Endodermal cell (in vitro differentiated cells): ENCODE measurements around the gene TAPT1. TPM values are rescaled to one million over a fixed set of nuclear protein-coding genes. Genes with fewer than 3 reads are reported as not detected.

Experiments
- DNase-seq: peaks from one replicate; pipeline ENCODE4 v3.0.0-alpha.2; 2017
- H3K27ac ChIP-seq: 2 replicates; pipeline ENCODE4 v1.5.1; 2013; ENCODE audit warnings: mild to moderate bottlenecking, low read depth, low read length, moderate library complexity
- H3K27me3 ChIP-seq: 2 replicates; pipeline ENCODE4 v1.6.1; 2013; ENCODE audit warnings: mild to moderate bottlenecking, low read length, moderate library complexity; ENCODE audit not compliant: insufficient read depth, control insufficient read depth, poor library complexity, severe bottlenecking
- H3K36me3 ChIP-seq: 2 replicates; pipeline ENCODE4 v1.7.0; 2013; ENCODE audit warnings: mild to moderate bottlenecking, low read length, moderate library complexity; ENCODE audit not compliant: control insufficient read depth, insufficient read depth
- H3K4me1 ChIP-seq: one replicate; pipeline ENCODE4 v1.7.0; 2013; ENCODE audit warnings: low read length; ENCODE audit not compliant: control insufficient read depth, insufficient read depth
- H3K4me3 ChIP-seq: 2 replicates; pipeline ENCODE4 v1.5.1; 2013; ENCODE audit warnings: mild to moderate bottlenecking, low read length, moderate library complexity
- H3K9ac ChIP-seq: 2 replicates; pipeline ENCODE4 v1.6.1; 2013; ENCODE audit warnings: mild to moderate bottlenecking, low read length, moderate library complexity; ENCODE audit not compliant: poor library complexity, severe bottlenecking; ENCODE audit errors: extremely low read depth
- H3K9me3 ChIP-seq: 2 replicates; pipeline ENCODE4 v1.6.1; 2013; ENCODE audit warnings: mild to moderate bottlenecking, low read length, moderate library complexity; ENCODE audit not compliant: control insufficient read depth
- H3K27ac Mint-ChIP-seq: 2 replicates; pipeline ENCODE4 v1.8.0; 2020; ENCODE audit warnings: mixed read lengths
- H3K27me3 Mint-ChIP-seq: 2 replicates; pipeline ENCODE4 v1.8.0; 2021; ENCODE audit warnings: mild to moderate bottlenecking, mixed read lengths; ENCODE audit not compliant: insufficient read depth
- H3K36me3 Mint-ChIP-seq: 2 replicates; pipeline ENCODE4 v1.8.0; 2020; ENCODE audit warnings: low read depth, mixed read lengths
- H3K4me1 Mint-ChIP-seq: 2 replicates; pipeline ENCODE4 v1.8.0; 2020; ENCODE audit warnings: mixed read lengths
- H3K4me3 Mint-ChIP-seq: 2 replicates; pipeline ENCODE4 v1.8.0; 2020; ENCODE audit warnings: mild to moderate bottlenecking, moderate library complexity, mixed read lengths
- H3K9me3 Mint-ChIP-seq: 2 replicates; pipeline ENCODE4 v1.8.0; 2020; ENCODE audit warnings: mild to moderate bottlenecking, mixed read lengths
- WGBS, 2 experiments: methylation state at CpG; one replicate each; pipeline versions ENCODE4 v1.1.5 to v1.1.7; 2013; ENCODE audit warnings: missing lambda C conversion rate in 2 of 2, mixed read lengths in 1 of 2; ENCODE audit not compliant: insufficient coverage in 1 of 2, insufficient read length in 1 of 2; 5-methylcytosine and 5-hydroxymethylcytosine counted together
- total RNA-seq, 2 donors: library from RNA; stranded (reverse); fragmentation: NEBNext Ultra II Directional in 1 of 2; extraction: Animal tissue kit (Norgen Biotek cat#: 25700) in 1 of 2; gene quantifications; 2 replicates in 1 of 2; 3 replicates in 1 of 2; pipeline ENCODE4 v1.2.1, GENCODE V29; 2021
- TF ChIP-seq, protein P1 (sequence below): fragments of 200-600 bp; sonication (generic); conservative IDR thresholded peaks from 2 replicates; pipeline ENCODE4 v1.5.0; 2021; ENCODE audit warnings: antibody characterized with exemption, mild to moderate bottlenecking

TAPT1 gene
- total RNA-seq, 2 donors from 2014 or later: 19.8 to 22.6 TPM

DNA sequence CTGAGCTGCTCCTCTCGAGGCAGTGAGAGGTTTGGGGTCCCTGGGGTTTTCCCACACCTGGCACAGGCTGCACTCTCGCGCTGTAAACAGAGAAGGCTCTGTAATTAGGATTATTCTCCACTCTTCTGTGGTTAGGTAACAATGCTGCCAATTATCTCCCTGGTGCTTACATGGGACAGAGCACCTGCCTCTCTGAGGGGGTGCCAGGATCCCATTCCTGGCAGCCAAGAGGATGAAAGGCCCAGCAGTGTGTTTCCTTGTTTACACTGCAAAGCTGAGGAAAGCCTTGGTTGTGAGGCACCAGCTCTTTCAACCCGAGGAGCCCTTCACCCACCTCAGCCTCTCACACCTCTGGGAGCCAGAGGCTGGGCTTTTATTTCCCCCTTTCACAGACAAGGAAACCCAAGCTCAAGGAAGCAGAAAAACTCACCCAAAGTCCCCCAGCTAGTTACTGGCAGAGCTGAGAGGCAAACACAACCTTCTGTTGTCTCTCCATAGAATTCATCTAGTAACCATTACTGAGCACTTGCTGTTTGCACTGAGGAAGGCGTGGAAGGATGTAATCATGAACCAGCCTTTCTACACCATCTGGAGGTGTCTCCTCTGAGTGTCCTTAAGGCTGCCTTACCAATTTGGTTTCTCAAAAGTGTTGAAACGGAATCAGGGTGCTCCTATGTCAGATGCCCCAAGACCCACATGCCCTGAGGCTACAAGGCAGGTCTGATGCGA is 102.8 kb downstream of the TAPT1 start:
- Mint-ChIP-seq H3K36me3 (no peaks in the 10 kb centered on the region), H3K9me3 (no peaks in the 10 kb centered on the region), H3K4me3 (no peak overlapping the region), H3K27me3 (peaks cover 8% of the 10 kb centered on the region), H3K27ac (no peak overlapping the region), H3K4me1 (peaks cover 43% of the 10 kb centered on the region)
- Histone ChIP-seq H3K27me3 (no peaks in the 10 kb centered on the region), H3K4me1 (peaks cover 13% of the 10 kb centered on the region), H3K36me3 (no peaks in the 10 kb centered on the region), H3K9me3 (no peaks in the 10 kb centered on the region), H3K27ac (no peak overlapping the region), H3K9ac (no peak overlapping the region), H3K4me3 (no peak overlapping the region)
- 70 to 86% methylated on average over 3 to 7 of the region's 7 CpGs for WGBS, 2 experiments
- DNase-seq: peak; percentile 46
- TF ChIP-seq, protein P1, sequence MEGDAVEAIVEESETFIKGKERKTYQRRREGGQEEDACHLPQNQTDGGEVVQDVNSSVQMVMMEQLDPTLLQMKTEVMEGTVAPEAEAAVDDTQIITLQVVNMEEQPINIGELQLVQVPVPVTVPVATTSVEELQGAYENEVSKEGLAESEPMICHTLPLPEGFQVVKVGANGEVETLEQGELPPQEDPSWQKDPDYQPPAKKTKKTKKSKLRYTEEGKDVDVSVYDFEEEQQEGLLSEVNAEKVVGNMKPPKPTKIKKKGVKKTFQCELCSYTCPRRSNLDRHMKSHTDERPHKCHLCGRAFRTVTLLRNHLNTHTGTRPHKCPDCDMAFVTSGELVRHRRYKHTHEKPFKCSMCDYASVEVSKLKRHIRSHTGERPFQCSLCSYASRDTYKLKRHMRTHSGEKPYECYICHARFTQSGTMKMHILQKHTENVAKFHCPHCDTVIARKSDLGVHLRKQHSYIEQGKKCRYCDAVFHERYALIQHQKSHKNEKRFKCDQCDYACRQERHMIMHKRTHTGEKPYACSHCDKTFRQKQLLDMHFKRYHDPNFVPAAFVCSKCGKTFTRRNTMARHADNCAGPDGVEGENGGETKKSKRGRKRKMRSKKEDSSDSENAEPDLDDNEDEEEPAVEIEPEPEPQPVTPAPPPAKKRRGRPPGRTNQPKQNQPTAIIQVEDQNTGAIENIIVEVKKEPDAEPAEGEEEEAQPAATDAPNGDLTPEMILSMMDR: no peak

DNA sequence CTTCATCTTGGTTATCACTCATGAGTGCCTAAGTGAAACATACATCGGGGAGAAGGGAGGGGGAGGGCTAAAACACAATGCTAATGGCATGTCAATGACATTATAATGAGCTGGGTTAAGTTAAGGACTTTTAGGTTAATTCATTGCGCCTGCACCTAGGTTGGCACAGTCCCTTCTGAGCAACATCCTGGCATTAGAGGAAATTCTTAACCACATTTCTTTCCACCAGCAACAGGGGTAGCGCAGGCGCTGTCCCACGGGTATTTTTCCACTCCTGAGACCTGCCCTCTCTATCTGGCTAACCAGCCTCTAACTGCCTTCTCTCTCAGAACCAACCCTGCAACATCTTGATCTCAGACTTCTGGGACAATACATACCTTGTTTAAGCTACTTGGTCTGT is 103.5 kb downstream of the TAPT1 start:
- H3K4me3 Mint-ChIP-seq: no peak overlapping the region
- H3K4me3 ChIP-seq: no peak overlapping the region
- no peak for DNase-seq
- H3K36me3 Mint-ChIP-seq: no peaks in the 10 kb centered on the region
- TF ChIP-seq, protein P1: no peak
- H3K27me3 Mint-ChIP-seq: peaks cover 8% of the 10 kb centered on the region
- no peak overlapping the region for H3K27ac Mint-ChIP-seq
- H3K36me3 ChIP-seq: no peaks in the 10 kb centered on the region
- no peaks in the 10 kb centered on the region for H3K9me3 ChIP-seq
- no peaks in the 10 kb centered on the region for H3K27me3 ChIP-seq
- WGBS, 2 experiments: 84 to 94% methylated on average over 3 to 5 of the region's 5 CpGs
- no peaks in the 10 kb centered on the region for H3K9me3 Mint-ChIP-seq
- H3K27ac ChIP-seq: no peak overlapping the region
- peaks cover 37% of the 10 kb centered on the region for H3K4me1 Mint-ChIP-seq
- H3K4me1 ChIP-seq: peaks cover 11% of the 10 kb centered on the region
- no peak overlapping the region for H3K9ac ChIP-seq

DNA sequence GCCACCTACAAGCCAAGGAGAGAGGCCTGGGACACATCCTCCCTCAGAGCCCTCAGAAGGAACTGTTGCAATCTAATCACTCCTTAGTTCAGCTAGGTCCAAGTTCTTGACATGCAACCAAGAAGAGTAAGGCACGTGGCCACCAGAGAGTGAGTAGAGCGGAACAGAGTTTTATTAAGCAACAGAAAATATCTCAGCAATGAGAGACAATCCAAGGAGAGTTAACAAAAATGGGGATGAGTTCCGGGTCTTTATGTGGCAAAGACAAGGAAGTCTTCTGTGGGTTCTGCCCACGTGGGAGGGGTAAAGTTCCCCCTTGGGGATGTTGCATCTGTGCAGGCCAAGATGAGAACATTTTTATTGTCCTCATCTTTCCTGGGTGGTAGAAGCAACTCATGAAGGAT is 104.0 kb downstream of the TAPT1 start:
- Histone ChIP-seq H3K27me3 (no peaks in the 10 kb centered on the region), H3K4me3 (no peak overlapping the region), H3K9ac (no peak overlapping the region), H3K36me3 (no peaks in the 10 kb centered on the region), H3K4me1 (peaks cover 9% of the 10 kb centered on the region), H3K9me3 (no peaks in the 10 kb centered on the region), H3K27ac (no peak overlapping the region)
- DNase-seq: peak; percentile 9
- WGBS, 2 experiments: 93 to 96% methylated on average over 3 to 4 of the region's 4 CpGs
- Mint-ChIP-seq H3K4me1 (peaks cover 34% of the 10 kb centered on the region), H3K27ac (no peak overlapping the region), H3K4me3 (no peak overlapping the region), H3K36me3 (no peaks in the 10 kb centered on the region), H3K9me3 (no peaks in the 10 kb centered on the region), H3K27me3 (peaks cover 8% of the 10 kb centered on the region)
- TF ChIP-seq, protein P1: no peak
